Activated T-helper 2 cell treated with anti-CD3 and anti-CD28 coated beads, Interferon-gamma antibody, Interleukin-2, Interleukin-4, amounts not matched to agents 10 μg/mL and 5 μg/mL and 100 μg/mL, durations not matched to agents 14 hours and 24 hours and 36 hours (primary cell): ENCODE measurements around the gene INTS15. TPM values are rescaled to one million over a fixed set of nuclear protein-coding genes. Genes with fewer than 3 reads are reported as not detected.
A peak's percentile ranks its signal among the peaks of the same experiment; 100 is the strongest.
"Not testable (repeated sequence)": the region's sequence is repeated elsewhere in the genome, so short reads cannot be mapped to it uniquely, and the experiment has no call there.

Experiments used
- DNase-seq: peaks from one replicate; pipeline ENCODE4 v3.0.0; 2021; ENCODE audit warnings: low spot score
- H3K27ac Mint-ChIP-seq: one replicate; pipeline ENCODE4 v1.8.0; 2021; ENCODE audit warnings: mixed read lengths
- H3K27me3 Mint-ChIP-seq: one replicate; pipeline ENCODE4 v1.8.0; 2021; ENCODE audit warnings: low read depth, mixed read lengths
- H3K36me3 Mint-ChIP-seq: one replicate; pipeline ENCODE4 v1.8.0; 2021; ENCODE audit warnings: low read depth, mixed read lengths
- H3K4me1 Mint-ChIP-seq: one replicate; pipeline ENCODE4 v1.8.0; 2021; ENCODE audit warnings: low read depth, mixed read lengths
- H3K4me3 Mint-ChIP-seq: one replicate; pipeline ENCODE4 v1.8.0; 2021; ENCODE audit warnings: low read depth, mild to moderate bottlenecking, moderate library complexity, mixed read lengths
- H3K9me3 Mint-ChIP-seq: one replicate; pipeline ENCODE4 v1.8.0; 2021; ENCODE audit warnings: mixed read lengths
- intact Hi-C: fragments of 100-400 bp; cut with micrococcal nuclease; formaldehyde crosslinking; loops from one replicate; pipeline ENCODE4 v1.15.1; 2023
- total RNA-seq: library from RNA; stranded (reverse); gene quantifications from 2 replicates; pipeline ENCODE4 v1.2.3, GENCODE V29; 2022

Gene INTS15
- total RNA-seq, 1 donor from 2014 or later: 42.1 TPM

DNA sequence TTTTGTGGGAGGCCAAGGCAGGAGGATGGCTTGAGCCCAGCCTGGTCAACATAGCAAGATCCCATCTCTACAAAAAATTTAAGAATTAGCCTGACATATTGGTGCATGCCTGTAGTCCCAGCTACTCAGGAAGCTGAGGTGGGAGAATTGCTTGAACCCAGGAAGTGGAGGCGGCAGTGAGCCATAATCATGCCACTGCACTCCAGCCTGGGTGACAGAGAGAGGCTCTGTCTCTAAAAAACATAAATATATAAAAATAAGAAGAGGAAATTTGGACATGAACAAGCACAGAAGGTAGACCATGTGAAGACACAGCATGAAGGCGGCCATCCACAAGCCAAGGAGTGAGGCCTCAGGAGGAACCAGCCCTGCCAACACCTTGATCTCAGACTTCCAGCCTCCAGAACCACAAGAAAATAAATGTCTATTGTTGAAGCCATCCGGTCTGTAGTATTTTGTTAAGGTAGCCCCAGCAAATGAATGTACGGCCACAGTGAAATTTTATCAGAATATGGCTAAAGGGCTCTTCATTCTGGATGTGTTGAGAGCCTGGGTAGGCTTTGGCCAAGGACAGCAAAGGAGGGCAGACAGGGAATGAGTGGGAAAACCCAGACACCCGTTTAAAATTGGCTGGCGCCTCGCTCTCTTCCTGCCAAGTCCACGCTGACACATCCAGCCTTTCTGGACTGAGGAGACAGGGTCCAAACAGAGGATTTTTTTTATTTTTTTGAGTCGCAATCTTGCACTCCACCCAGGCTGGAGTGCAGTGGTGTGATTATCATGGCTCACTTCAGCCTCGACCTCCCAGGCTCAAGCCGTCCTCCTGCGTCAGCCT, 25.7 kb upstream of the INTS15 start:
- Mint-ChIP-seq H3K27me3 (no peaks in the 10 kb centered on the region), H3K27ac (no peak overlapping the region)

DNA sequence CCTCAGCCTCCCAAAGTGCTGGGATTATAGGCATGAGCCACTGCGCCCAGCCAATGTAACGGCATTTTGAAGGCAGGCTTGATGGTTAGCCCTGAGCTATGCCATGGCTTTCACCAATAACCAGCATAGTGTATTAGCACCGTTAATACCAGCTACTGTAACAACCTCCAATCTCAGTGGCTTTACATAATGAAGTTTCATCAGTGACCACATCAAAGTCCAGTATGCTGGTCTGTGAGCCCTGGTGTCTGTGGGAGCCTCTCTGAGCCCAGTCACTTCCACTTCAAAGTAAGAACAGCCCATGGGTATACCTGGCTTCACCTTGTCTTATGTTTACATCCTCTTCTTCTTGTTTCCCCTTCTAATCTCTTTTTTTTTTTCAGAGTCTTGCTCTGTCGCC, 24.2 kb upstream of the INTS15 start:
- Mint-ChIP-seq H3K36me3 (no peaks in the 10 kb centered on the region), H3K27me3 (no peaks in the 10 kb centered on the region), H3K4me3 (no peak overlapping the region), H3K4me1 (no peaks in the 10 kb centered on the region), H3K9me3 (no peaks in the 10 kb centered on the region), H3K27ac (no peak overlapping the region)
- intact Hi-C loops: no loop called here
- DNase-seq: no peak

More for the DNA sequence above, 25.7 kb upstream of the INTS15 start:
- no peaks in the 10 kb centered on the region for H3K36me3 Mint-ChIP-seq
- no peak overlapping the region for H3K4me3 Mint-ChIP-seq
- no peak for DNase-seq
- H3K9me3 Mint-ChIP-seq: no peaks in the 10 kb centered on the region
- intact Hi-C loops: no loop called here
- no peaks in the 10 kb centered on the region for H3K4me1 Mint-ChIP-seq

DNA sequence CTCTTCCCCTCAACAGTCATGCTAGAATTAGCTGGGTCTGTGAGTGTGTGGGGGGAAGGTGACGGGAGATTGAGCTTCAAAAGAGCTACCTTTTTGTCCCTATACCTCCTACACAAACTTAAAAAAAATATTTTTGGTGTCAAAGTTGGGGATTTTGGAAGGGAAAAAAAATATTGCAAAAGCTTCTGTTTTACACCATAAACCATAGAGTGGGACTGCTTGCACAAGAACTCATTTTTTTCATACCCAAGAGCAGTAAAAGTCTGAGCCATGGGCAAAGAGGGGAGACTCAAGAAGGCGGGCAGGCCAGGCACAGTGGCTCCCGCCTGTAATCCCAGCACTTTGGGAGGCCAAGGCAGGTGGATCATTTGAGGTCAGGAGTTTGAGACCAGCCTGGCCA, 21.9 kb upstream of the INTS15 start:
- H3K27me3 Mint-ChIP-seq: no peaks in the 10 kb centered on the region
- no peak for DNase-seq
- no peak overlapping the region for H3K4me3 Mint-ChIP-seq
- no peaks in the 10 kb centered on the region for H3K4me1 Mint-ChIP-seq
- no peaks in the 10 kb centered on the region for H3K9me3 Mint-ChIP-seq
- no peaks in the 10 kb centered on the region for H3K36me3 Mint-ChIP-seq
- H3K27ac Mint-ChIP-seq: no peak overlapping the region
- intact Hi-C loops: no loop called here

- Mint-ChIP-seq H3K9me3 (no peaks in the 10 kb centered on the region), H3K36me3 (no peaks in the 10 kb centered on the region), H3K27me3 (no peaks in the 10 kb centered on the region), H3K4me1 (no peaks in the 10 kb centered on the region), H3K4me3 (no peak overlapping the region), H3K27ac (no peak overlapping the region)
- intact Hi-C loops: no loop called here
- DNase-seq: no peak
Measured at GRCh38 chr7:6571160-6571779, 18.6 kb upstream of the INTS15 start.

DNA sequence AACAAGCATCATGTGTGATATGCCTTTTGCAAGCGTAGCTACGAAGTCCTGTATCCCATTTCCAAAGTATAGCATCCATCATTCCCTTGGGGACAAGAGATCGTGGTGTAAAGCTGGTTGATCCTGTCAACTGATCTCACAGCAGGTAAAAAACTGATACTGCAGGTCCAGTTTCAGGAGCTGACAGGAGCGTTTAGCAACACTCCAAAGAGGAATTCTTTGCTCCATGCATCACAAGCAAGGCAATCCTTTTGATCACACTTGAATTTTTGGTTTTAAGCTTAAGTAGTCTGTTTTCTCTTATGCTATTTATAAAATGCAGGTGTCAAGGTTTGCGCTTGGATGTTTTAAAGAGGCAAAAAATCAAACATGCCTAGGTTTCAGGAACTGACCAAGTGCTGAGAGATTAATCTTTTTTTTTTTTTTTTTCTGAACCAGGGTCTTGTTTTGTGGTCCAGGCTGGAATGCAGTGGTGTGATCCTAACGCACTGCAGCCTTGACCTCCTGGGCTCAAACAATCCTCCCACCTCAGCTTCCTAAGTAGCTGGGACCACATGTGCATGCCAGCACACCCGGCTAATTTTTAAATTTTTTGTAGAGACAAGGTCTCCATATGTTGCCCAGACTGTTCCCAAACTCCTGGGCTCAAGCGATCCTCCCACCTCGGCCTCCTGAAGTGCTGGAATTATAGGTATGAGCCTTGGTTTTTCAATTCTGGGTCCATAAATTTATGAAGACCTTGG, 14.4 kb upstream of the INTS15 start:
- Mint-ChIP-seq H3K9me3 (no peaks in the 10 kb centered on the region), H3K4me1 (peaks cover 13% of the 10 kb centered on the region), H3K27ac (no peak overlapping the region), H3K4me3 (peak overlapping the region; percentile 81), H3K27me3 (no peaks in the 10 kb centered on the region), H3K36me3 (peaks cover 9% of the 10 kb centered on the region)
- DNase-seq: no peak
- intact Hi-C loops: loop anchor here (2.0 to 5.0 kb wide), 2 partner anchors 41 to 132 kb away; partner anchors contain the start of gene ZNF12

GRCh38 chr7:6576024-6576866, 13.6 kb upstream of the INTS15 start:
- H3K27ac Mint-ChIP-seq: no peak overlapping the region
- intact Hi-C loops: loop anchor here (5.0 kb wide), 1 partner anchor 131 kb away; the partner anchor contains the start of gene ZNF12
- H3K4me1 Mint-ChIP-seq: peaks cover 18% of the 10 kb centered on the region
- H3K4me3 Mint-ChIP-seq: peak overlapping the region; percentile 81
- H3K36me3 Mint-ChIP-seq: peaks cover 17% of the 10 kb centered on the region
- no peaks in the 10 kb centered on the region for H3K9me3 Mint-ChIP-seq
- DNase-seq: no peak
- no peaks in the 10 kb centered on the region for H3K27me3 Mint-ChIP-seq

DNA sequence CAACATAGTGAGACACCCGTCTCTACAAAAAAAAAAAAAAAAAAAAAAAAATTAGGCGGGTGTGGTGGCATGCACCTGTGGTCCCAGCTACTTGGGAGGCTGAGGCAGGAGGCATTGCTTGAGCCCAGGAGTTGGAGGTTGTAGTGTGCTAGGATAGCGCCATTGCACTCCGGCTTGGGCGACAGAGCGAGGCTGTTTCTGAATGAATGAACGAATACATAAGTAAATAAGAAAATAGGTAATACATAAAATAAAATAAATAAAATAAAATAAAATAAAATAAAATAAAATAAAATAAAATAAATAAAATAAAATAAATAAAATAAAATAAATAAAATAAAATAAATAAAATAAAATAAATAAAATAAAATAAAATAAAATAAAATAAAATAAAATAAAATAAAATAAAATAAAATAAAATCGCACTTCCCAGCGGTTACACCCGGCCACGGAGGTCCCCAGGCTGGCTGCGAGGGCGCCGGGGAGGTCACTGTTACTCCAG, 12.9 kb upstream of the INTS15 start:
- Mint-ChIP-seq H3K4me3 (peak overlapping the region; percentile 82), H3K4me1 (peaks cover 23% of the 10 kb centered on the region), H3K27ac (peak overlapping the region; percentile 65), H3K36me3 (peaks cover 24% of the 10 kb centered on the region)
- not testable (repeated sequence) for H3K9me3 Mint-ChIP-seq, H3K27me3 Mint-ChIP-seq
- intact Hi-C loops: loop anchor here (1.0 to 5.0 kb wide), 2 partner anchors 13 to 130 kb away; partner anchors contain the start of genes INTS15 and ZNF12
- DNase-seq: peak; percentile 15

DNA sequence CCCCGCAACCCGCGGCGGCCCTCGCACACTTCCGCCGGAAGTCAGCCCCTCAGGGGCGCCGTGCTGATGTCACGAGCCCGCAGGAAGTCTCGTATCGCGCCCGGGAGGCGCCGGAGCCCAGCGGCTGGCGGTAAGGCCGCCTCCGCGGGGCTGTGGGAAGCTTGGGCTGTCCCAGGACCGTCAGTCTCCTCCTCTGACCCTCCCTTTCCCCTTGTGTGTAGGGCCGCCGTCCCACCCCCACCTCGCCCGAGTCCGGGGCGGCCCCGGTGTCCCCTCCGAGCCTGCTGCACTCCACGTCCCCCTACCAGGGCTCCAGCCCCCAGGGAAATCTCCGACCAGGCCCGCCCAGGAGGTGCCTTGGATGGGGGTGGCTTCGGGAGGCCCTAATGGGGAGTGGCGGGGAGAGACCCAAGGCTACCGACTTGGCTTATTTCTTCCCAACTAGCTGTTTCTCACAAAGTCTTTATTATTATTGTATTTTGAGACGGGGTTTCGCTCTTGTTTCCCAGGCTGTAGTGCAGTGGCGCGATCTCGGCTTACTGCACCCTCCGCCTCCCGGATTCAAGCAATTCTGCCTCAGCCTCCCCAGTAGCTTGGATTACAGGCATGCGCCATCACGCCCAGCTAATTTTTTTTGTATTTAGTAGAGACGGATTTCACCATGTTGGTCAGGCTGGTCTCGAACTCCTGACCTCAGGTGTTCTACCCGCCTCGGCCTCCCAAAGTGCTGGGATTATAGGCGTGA, 12.3 kb upstream of the INTS15 start, which contains the start of gene ZDHHC4:
Gene ZDHHC4, plus strand, starts transcription at position 86 of the 745 bp plus-strand sequence. CDS start 3,108 bp downstream, outside the sequence.
- intact Hi-C loops: loop anchor here (1.0 to 5.0 kb wide), 2 partner anchors 13 to 130 kb away; partner anchors contain the start of genes INTS15 and ZNF12
- peak; percentile 80 for DNase-seq
- peaks cover 23% of the 10 kb centered on the region for H3K4me1 Mint-ChIP-seq
- H3K9me3 Mint-ChIP-seq: no peaks in the 10 kb centered on the region
- H3K27ac Mint-ChIP-seq: peak within 1 kb of the TSS; percentile 82
- peaks cover 29% of the 10 kb centered on the region for H3K36me3 Mint-ChIP-seq
- H3K4me3 Mint-ChIP-seq: peak within 1 kb of the TSS; percentile 82
- no peaks in the 10 kb centered on the region for H3K27me3 Mint-ChIP-seq

DNA sequence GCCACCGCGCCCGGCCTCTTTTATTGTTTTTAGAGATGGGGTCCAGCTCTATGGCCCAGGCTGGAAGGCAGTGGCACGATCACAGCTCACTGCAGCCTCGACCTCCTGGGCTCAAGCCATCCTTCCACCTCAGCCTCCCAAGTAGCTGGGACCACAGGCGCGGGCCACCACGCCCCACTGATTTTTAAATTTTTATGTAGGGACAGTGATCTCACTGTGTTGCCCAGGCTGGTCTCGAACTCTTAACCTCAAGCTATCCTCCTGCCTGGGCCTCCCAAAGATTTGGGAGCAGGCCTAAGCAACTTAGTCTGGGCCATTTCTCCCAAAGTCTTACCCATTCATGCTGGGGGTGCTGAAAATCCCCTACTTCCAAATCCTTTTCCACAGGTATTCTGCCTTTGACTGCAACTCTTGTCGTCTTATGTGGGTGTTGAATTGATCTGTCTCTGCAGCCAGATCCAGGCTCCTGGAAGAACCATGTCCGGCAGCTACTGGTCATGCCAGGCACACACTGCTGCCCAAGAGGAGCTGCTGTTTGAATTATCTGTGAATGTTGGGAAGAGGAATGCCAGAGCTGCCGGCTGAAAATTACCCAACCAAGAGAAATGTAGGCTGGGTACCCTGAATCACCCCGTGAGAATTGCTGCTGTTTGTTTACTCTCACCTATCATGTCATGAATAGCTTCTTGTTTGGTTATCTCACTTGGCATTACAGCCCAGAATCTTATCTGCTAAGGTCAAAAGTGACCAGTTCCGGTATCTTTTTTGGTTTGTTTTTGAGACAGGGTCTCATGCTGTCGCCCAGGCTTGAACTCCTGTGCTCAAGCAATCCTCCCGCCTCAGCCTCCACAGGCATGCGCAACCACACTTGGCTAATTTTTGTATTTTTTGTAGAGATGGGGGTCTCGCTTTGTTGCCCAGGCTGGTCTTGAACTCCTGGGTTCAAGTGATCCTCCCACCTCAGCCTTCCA, 11.4 kb upstream of the INTS15 start:
- Mint-ChIP-seq H3K27me3 (no peaks in the 10 kb centered on the region), H3K9me3 (no peaks in the 10 kb centered on the region), H3K27ac (peak overlapping the region; percentile 82), H3K4me1 (peaks cover 23% of the 10 kb centered on the region), H3K4me3 (peak overlapping the region; percentile 82), H3K36me3 (peaks cover 32% of the 10 kb centered on the region)
- intact Hi-C loops: loop anchor here (5.0 kb wide), 1 partner anchor 129 kb away; the partner anchor contains the start of gene ZNF12
- no peak for DNase-seq

- Mint-ChIP-seq H3K9me3 (no peaks in the 10 kb centered on the region), H3K4me3 (peak overlapping the region; percentile 82), H3K36me3 (peaks cover 36% of the 10 kb centered on the region), H3K4me1 (peaks cover 23% of the 10 kb centered on the region), H3K27ac (no peak overlapping the region), H3K27me3 (no peaks in the 10 kb centered on the region)
- DNase-seq: no peak
- intact Hi-C loops: loop anchor here (5.0 kb wide), 1 partner anchor 128 kb away; the partner anchor contains the start of gene ZNF12
Measured at GRCh38 chr7:6579446-6579845, 10.4 kb upstream of the INTS15 start.
